ENCODE data around the gene E4F1. TPM values are rescaled to one million over a fixed set of nuclear protein-coding genes. Genes with fewer than 3 reads are reported as not detected.

Gene E4F1
- total and polyA plus RNA-seq, 10 of the 15 experiments (the other 5 are each of a cell fraction or from before 2014, with no cell fraction given), result 0.23 to 36.5 (median 14.5) TPM

DNA sequence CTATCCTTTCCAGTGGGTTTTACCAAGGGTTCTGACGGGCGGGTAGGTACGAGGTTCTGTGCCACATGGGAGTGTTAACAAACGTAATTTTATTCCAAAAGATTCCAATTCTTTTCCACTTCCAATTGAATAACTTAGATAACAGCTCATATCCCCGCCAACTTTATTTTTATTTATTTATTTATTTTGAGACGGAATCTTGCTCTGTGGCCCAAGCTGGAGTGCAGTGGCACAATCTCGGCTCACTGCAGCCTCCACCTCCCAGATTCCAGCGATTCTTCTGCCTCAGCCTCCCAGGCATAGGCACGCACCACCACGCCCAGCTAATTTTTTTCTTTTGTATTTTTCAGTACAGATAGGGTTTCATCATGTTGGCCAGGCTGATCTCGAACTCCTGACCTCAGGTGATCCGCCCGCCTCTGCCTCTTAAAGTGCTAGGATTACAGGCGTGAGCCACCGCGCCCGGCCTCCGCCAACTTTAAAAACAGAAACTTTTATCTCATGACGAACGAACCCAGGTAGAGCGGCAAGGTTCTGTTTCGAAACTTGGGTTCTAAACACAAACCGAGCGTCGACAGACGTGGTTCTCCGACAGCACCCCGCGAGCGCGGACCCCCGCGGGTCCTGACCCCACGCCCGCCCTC lies 27.4 kb downstream of the E4F1 start:
- Histone ChIP-seq H2AFZ (ENCODE audit: control insufficient read depth, low read depth, low read length) (peak overlapping the region; percentile 60), H3K4me1 (ENCODE audit: control insufficient read depth, insufficient read depth, low read length) (peaks cover 13% of the 10 kb centered on the region), H3K4me2 (ENCODE audit: control insufficient read depth, insufficient read depth) (peak overlapping the region; percentile 94), H3K27ac (ENCODE audit: control insufficient read depth, insufficient read depth) (peak overlapping the region; percentile 76), H3K27me3 (replicated peaks in 1 of 2; ENCODE audit: control insufficient read depth in 2 of 2, insufficient read depth in 2 of 2, low read length in 1 of 2) (no peaks in the 10 kb centered on the region), H3K4me3 (peak overlapping the region; percentile 84), H3K79me2 (ENCODE audit: control insufficient read depth, insufficient read depth, low read length) (peaks cover 13% of the 10 kb centered on the region), H4K20me1 (ENCODE audit: control insufficient read depth, insufficient read depth) (no peaks in the 10 kb centered on the region), H3K36me3 (ENCODE audit: control insufficient read depth in 2 of 2, insufficient read depth in 2 of 2, low read length in 1 of 2) (peaks cover 8 to 17% of the 10 kb centered on the region in 2 experiments; a peak in 3 of 4 replicates), H3K9ac (ENCODE audit: control insufficient read depth, insufficient read depth, low read length) (peak overlapping the region; percentile 80), H3K9me3 (replicated peaks; ENCODE audit: control insufficient read depth, insufficient read depth, low read length) (no peaks in the 10 kb centered on the region)
- TSS peak; percentile 74 for BruUV-seq (replicated peaks)
- 4% methylated on average over 27 of the region's 35 CpGs for WGBS (ENCODE audit: insufficient coverage, insufficient replicate concordance, low lambda C conversion rate, missing lambda C conversion rate)
- ATAC-seq, result no peak; the same call in 2 of the 3 replicates
- in situ Hi-C loops (cut with MboI) (no loop called here), intact Hi-C loops (cut with micrococcal nuclease; ENCODE audit: unreplicated experiment) (loop anchor here (2.0 to 5.0 kb wide), 2 partner anchors 28 to 43 kb away; partner anchors contain the start of genes E4F1 and MLST8)
- POLR2A ChIA-PET, result interaction anchor here (0.9 to 2.5 kb wide), 6 partner anchors 18 to 282 kb away, joined by 3 to 9 read pairs (median 5); partner anchors contain the start of genes CCNF and TRAF7
- no peak for FAIRE-seq
- TF ChIP-seq CREM (IDR thresholded peaks at IDR 0.05; ENCODE audit: low read depth), result no peak
- TF ChIP-seq, protein P1, sequence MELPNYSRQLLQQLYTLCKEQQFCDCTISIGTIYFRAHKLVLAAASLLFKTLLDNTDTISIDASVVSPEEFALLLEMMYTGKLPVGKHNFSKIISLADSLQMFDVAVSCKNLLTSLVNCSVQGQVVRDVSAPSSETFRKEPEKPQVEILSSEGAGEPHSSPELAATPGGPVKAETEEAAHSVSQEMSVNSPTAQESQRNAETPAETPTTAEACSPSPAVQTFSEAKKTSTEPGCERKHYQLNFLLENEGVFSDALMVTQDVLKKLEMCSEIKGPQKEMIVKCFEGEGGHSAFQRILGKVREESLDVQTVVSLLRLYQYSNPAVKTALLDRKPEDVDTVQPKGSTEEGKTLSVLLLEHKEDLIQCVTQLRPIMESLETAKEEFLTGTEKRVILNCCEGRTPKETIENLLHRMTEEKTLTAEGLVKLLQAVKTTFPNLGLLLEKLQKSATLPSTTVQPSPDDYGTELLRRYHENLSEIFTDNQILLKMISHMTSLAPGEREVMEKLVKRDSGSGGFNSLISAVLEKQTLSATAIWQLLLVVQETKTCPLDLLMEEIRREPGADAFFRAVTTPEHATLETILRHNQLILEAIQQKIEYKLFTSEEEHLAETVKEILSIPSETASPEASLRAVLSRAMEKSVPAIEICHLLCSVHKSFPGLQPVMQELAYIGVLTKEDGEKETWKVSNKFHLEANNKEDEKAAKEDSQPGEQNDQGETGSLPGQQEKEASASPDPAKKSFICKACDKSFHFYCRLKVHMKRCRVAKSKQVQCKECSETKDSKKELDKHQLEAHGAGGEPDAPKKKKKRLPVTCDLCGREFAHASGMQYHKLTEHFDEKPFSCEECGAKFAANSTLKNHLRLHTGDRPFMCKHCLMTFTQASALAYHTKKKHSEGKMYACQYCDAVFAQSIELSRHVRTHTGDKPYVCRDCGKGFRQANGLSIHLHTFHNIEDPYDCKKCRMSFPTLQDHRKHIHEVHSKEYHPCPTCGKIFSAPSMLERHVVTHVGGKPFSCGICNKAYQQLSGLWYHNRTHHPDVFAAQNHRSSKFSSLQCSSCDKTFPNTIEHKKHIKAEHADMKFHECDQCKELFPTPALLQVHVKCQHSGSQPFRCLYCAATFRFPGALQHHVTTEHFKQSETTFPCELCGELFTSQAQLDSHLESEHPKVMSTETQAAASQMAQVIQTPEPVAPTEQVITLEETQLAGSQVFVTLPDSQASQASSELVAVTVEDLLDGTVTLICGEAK (IDR thresholded peaks at IDR 0.05; ENCODE audit: borderline replicate concordance), result peak; percentile 46; the same call in 1 of the 2 replicates
- TF ChIP-seq BACH1 (IDR thresholded peaks at IDR 0.05; ENCODE audit: borderline replicate concordance), result no peak
- TF ChIP-seq JUNB (IDR thresholded peaks at IDR 0.05), result no peak
- peak; percentile 18 for TF ChIP-seq SKIL (IDR thresholded peaks at IDR 0.05; ENCODE audit: low read depth, poor library complexity, severe bottlenecking)
- no peak for TF ChIP-seq MEF2B (IDR thresholded peaks at IDR 0.05; ENCODE audit: partially characterized antibody, poor library complexity, severe bottlenecking)
- TF ChIP-seq, protein P2, sequence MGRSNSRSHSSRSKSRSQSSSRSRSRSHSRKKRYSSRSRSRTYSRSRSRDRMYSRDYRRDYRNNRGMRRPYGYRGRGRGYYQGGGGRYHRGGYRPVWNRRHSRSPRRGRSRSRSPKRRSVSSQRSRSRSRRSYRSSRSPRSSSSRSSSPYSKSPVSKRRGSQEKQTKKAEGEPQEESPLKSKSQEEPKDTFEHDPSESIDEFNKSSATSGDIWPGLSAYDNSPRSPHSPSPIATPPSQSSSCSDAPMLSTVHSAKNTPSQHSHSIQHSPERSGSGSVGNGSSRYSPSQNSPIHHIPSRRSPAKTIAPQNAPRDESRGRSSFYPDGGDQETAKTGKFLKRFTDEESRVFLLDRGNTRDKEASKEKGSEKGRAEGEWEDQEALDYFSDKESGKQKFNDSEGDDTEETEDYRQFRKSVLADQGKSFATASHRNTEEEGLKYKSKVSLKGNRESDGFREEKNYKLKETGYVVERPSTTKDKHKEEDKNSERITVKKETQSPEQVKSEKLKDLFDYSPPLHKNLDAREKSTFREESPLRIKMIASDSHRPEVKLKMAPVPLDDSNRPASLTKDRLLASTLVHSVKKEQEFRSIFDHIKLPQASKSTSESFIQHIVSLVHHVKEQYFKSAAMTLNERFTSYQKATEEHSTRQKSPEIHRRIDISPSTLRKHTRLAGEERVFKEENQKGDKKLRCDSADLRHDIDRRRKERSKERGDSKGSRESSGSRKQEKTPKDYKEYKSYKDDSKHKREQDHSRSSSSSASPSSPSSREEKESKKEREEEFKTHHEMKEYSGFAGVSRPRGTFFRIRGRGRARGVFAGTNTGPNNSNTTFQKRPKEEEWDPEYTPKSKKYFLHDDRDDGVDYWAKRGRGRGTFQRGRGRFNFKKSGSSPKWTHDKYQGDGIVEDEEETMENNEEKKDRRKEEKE (IDR thresholded peaks at IDR 0.05), result no peak
- no peak for TF ChIP-seq POLR2AphosphoS2 (IDR thresholded peaks at IDR 0.05; ENCODE audit: low read depth, low read length)
- 0 out of 2 replicates have a peak, but pooled peaks have one; percentile 9 for TF ChIP-seq NBN (IDR thresholded peaks at IDR 0.05)
- RAD21 ChIA-PET (ENCODE audit: unreplicated experiment), result interaction anchor here (0.6 to 2.7 kb wide), 10 partner anchors 19 to 114 kb away, joined by 3 to 14 read pairs (median 4); partner anchors contain the start of genes PGP, PKD1 and TRAF7
- SMC1A ChIA-PET (ENCODE audit: uncharacterized antibody, unreplicated experiment), result interaction anchor here (1.1 to 1.9 kb wide), 8 partner anchors 18 to 251 kb away, joined by 3 to 6 read pairs (median 4); partner anchors contain the start of gene TRAF7
- CTCF ChIA-PET, result interaction anchor here (0.6 to 2.5 kb wide), 13 partner anchors 13 to 287 kb away, joined by 3 to 14 read pairs (median 3); no protein-coding TSS in a partner anchor
- no peak for DNase-seq (ENCODE audit: low read depth, low spot score)
